NCI-H510A treated with DMSO at 0.1 percent for 48 hours (cell line): ENCODE measurements around the gene PSMD5.
A peak's percentile ranks its signal among the peaks of the same experiment; 100 is the strongest.

ENCODE experiments used
- DNase-seq: peaks from one replicate; lab custom pipeline; 2025; lab: John Stamatoyannopoulos, UW

PSMD5 gene

GRCh38 chr9:120875195-120875565 is 32.5 kb upstream of the PSMD5 start:
- no peak for DNase-seq

GRCh38 chr9:120874226-120875194 is 31.8 kb upstream of the PSMD5 start:
- no peak for DNase-seq

- DNase-seq, result peak; percentile 77
Measured at GRCh38 chr9:120873512-120873911, 30.8 kb upstream of the PSMD5 start.

- no peak for DNase-seq
Measured at GRCh38 chr9:120872791-120873502, 30.2 kb upstream of the PSMD5 start.

- DNase-seq, result no peak
Measured at GRCh38 chr9:120870206-120870605, 27.5 kb upstream of the PSMD5 start.

- no peak for DNase-seq
Measured at GRCh38 chr9:120869726-120870125, 27.0 kb upstream of the PSMD5 start.

GRCh38 chr9:120869360-120869687 is 26.6 kb upstream of the PSMD5 start:
- DNase-seq, result no peak

- DNase-seq, result no peak
Measured at GRCh38 chr9:120868676-120869359, 26.1 kb upstream of the PSMD5 start.

GRCh38 chr9:120868339-120868675 is 25.6 kb upstream of the PSMD5 start:
- DNase-seq, result no peak

GRCh38 chr9:120867676-120868338 is 25.1 kb upstream of the PSMD5 start:
- no peak for DNase-seq

GRCh38 chr9:120866651-120867050 is 23.9 kb upstream of the PSMD5 start:
- DNase-seq, result no peak

GRCh38 chr9:120865809-120866208 is 23.1 kb upstream of the PSMD5 start:
- no peak for DNase-seq

- no peak for DNase-seq
Measured at GRCh38 chr9:120865176-120865575, 22.5 kb upstream of the PSMD5 start.

GRCh38 chr9:120864719-120865118 is 22.0 kb upstream of the PSMD5 start:
- no peak for DNase-seq

GRCh38 chr9:120863833-120864232 is 21.1 kb upstream of the PSMD5 start:
- no peak for DNase-seq

GRCh38 chr9:120862452-120862851 is 19.7 kb upstream of the PSMD5 start:
- DNase-seq, result no peak

GRCh38 chr9:120861935-120862334 is 19.2 kb upstream of the PSMD5 start:
- DNase-seq, result no peak

GRCh38 chr9:120860083-120860482 is 17.4 kb upstream of the PSMD5 start:
- no peak for DNase-seq

GRCh38 chr9:120859361-120859760 is 16.6 kb upstream of the PSMD5 start:
- DNase-seq, result no peak

- no peak for DNase-seq
Measured at GRCh38 chr9:120857902-120858301, 15.2 kb upstream of the PSMD5 start.

- DNase-seq, result no peak
Measured at GRCh38 chr9:120857481-120857880, 14.8 kb upstream of the PSMD5 start.

GRCh38 chr9:120856700-120857099 is 14.0 kb upstream of the PSMD5 start:
- DNase-seq, result no peak
